GM18909 (cell line): Measurements from ENCODE around the gene EVI5.

ENCODE experiments used
- ATAC-seq: cut with Tn5 transposase; IDR thresholded peaks from one replicate; pipeline ENCODE4 v1.9.1; 2021; ENCODE audit warnings: mild to moderate bottlenecking; ENCODE audit not compliant: unreplicated experiment, poor library complexity

EVI5 gene

GRCh38 chr1:92488832-92489231 is 296.1 kb downstream of the EVI5 start:
- no peak for ATAC-seq

GRCh38 chr1:92488416-92488815 is 296.5 kb downstream of the EVI5 start:
- no peak for ATAC-seq

DNA sequence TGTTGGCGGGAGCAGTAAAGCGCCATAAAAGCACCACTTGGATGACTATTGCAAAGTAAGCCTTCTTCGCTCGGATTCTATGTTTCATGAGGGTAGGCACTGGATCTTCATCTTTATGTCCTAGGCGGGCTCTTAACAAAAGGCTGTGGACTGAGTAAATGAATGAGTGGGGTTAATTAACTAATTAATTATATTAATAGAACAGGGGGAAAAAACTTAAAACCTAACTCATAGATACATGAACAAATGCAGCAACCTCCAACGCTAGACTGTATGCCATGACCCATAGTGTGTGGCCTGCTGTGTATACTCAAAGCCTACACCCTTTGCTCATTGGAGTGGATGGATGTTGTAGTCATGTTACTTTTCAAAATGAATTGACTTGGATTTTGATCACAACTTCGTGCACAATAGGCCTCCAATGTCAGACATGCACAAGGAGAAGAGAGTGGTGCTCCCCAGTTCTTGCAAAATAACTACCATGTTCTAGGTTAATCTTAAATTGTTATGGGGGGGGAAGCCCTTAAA is 297.8 kb downstream of the EVI5 start:
- no peak for ATAC-seq

- ATAC-seq = peak; percentile 34
Observed at GRCh38 chr1:92486251-92487077, 298.4 kb downstream of the EVI5 start, which contains the start of gene GFI1. Gene GFI1, minus strand, starts transcription at chr1:92486925. Its CDS starts 3,438 bp downstream, at chr1:92483487.

DNA sequence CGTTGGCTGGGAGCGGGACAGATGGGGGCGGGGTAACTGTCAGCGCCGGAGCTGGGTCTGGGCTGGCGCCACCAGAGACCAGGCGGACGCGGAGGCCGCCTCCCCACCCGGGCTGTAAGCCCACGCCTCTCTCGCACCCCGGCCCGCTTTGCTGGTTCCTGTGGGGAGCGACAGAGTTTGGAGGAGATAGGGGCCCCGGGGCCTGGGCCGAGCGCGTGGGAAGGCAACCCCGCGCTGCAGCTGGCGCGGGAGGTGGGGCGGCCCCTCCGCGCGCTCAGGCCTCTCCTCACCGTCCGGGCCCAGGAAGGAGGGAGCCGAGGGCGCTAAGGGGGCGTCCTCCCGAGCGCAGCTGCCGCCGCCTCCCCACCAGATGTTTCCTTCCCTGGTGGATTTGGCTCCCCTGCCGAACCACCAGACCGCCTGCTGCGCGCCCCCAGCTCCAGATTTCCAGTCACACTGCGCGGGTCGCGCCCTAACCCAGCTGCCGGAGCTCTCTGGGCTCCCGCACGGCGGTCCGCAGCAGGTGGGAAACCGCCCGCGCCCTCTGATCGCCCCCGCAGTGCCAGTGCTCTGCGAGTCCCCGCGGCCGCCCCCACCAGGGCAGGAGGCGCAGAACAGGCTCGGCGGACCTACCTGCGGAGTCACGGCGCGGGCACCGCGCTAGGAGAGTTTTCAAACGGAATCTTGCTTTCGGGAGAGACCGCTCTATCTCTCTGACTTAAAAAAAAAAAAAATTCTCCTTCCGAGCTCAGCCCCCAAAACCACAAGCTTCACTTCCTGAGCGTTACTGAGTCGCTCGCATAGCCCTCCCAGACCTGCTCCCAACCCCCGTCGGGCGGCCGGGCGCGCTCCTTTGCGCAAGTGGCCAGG is 299.3 kb downstream of the EVI5 start:
- ATAC-seq = peak; percentile 58

DNA sequence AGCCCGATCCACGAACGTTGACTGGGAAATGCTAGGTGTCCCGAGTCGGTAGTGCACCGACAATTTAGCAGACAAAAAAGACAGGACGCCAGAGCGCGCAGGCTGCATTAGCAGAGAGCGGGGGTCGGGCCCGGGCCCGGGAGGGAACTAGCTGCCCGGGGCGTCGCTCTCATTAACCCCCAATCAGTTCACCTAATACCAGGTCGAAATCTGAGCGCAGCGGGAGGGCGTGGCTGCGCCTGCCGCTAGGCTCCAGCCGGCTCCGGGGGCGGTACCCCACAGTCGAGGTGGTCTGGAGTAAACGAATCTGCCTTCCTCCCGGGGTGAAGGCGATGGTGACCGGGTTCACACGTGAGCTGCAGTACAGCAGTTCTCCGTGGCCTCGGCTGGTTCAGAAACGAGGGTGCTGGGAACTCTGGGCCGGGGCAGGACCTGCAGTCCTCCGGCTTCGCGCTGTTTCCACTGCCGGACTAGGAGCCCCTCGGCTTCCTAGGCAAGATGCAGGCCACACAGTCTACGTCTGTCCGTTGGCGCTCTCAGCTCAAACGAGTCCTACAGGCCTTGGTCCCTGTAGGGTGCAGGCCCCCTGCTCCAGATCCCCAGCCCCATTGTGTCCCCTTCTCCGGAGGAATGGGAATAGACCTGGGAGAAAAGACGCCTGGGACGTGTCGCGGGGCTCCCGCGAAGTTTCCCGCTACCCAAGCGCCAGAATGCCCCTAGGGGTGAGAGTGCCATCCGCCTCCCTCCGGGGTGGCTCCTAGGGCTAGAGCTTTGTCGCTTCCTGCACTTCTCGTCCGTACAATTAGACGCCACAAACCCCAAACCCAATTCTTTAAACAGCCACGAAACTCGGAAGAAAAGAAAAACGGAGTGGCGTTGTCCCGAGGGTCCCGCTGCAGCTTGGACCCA is 300.2 kb downstream of the EVI5 start:
- peak; percentile 28 for ATAC-seq

DNA sequence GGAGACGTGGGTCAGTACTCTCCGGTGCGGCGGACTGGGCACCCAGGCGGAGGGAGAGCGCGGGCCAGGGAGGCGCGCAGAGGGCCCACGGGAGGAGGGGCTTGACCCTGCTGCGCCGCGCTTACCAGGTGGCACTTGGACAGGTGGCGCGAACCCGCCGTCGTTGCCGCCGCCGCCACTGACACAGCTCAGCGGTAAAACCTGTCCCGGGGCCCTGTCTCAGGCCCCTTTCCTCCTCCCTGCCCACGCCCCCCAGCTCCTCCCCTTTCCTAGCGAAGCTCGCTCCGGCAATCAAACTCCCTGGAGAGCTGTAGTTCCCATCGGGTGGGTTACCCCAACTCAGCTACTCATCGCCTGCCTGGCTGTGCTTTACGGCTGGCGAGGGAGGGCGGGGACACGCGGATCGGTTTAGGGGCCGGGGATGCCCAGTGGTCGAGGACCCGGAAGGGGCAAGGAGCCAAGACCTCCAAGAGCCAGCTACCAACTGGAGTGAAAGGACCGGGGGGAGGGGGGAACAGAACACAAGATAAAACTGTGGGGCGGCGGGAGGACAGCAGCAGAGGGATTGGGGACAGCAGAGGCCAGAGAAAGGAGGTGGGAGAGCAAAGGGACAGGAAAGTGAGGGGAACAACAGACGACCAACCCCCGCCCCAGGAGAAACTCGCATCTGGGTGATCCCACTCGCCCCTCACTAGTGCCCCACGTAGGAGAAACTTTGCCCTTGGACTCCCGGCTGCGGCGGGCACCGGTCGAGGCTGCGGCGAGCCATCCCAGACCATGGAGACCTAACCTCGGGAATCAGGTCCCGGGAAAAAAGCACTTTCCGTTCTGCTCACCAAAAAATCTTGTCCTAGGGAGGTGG is 301.1 kb downstream of the EVI5 start:
- no peak for ATAC-seq

- ATAC-seq = no peak
Observed at GRCh38 chr1:92482665-92483609, 302.0 kb downstream of the EVI5 start.

DNA sequence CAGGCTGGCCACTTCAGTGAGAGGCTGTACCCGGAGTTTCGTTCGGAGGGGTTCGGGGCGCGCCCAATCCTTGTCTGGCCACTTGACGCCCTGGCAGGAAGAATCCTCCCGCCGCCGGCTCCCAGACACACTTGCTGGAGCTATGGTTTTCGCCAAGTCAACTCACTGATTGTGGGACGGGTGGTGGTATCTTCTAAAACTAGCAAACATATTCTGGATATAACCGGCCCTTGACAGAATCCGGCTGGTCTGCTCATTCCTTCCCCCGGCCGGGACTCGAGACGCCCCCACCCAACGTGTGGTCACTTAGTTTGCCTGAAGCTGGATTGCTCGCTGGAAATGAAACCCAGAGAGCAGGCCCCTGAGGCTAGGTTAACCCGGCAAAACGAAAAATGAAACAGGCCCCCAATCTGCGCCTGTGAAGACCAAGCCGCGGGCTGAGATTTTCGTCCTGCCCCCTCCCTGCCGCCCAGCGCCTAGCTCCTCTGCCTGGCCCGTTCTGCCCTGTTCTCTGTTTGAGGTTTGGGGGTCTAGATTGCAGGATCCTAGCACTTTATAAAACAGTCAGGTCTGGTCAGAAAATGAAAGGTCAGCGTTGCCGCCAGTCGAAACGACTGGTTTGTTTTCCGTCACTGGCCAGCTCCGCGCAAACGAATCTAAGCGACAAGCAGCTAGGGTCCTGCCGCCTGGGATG is 302.8 kb downstream of the EVI5 start:
- ATAC-seq = no peak

GRCh38 chr1:92481599-92481925 is 303.3 kb downstream of the EVI5 start:
- ATAC-seq = no peak

DNA sequence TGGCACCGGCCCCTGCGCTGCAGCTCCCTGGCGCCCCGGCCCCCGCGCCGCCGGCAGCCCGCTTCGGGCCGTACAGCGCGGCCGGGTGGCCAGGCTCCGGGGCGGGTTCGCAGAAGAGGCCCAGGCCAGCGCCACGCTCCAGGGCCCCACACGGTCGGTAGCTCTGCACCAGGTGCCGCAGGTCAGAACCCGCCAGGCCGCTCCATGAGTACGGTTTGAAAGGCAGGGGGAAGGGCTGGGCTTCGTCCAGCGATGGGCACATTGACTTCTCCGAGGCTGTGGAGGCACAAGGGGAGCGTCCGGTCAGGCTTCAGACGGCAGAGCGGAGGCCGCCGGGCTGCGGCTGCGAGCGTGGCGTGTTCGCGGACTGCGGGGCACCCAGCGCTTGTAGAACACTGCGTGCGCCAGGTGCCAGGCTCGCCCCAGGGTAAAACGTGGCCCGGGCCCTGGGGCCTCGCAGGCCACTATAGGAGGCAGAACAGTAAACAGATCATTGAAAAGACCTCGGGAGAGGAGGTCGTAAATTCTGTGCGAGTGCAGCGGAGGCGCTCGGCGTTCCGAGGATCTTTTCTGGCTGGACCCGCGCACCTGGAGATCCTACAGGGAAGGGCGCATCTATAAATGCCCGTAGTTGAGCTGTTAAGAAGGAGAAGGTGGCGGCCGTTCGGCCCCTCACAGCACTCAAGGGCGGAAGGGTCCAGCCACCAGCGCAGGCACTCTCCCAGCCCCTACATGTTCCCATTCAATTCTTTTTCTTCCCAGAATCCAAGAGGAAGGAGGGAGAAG is 303.9 kb downstream of the EVI5 start:
- ATAC-seq = no peak

GRCh38 chr1:92480200-92480812 is 304.6 kb downstream of the EVI5 start:
- no peak for ATAC-seq

GRCh38 chr1:92479587-92479986 is 305.3 kb downstream of the EVI5 start:
- ATAC-seq = no peak

DNA sequence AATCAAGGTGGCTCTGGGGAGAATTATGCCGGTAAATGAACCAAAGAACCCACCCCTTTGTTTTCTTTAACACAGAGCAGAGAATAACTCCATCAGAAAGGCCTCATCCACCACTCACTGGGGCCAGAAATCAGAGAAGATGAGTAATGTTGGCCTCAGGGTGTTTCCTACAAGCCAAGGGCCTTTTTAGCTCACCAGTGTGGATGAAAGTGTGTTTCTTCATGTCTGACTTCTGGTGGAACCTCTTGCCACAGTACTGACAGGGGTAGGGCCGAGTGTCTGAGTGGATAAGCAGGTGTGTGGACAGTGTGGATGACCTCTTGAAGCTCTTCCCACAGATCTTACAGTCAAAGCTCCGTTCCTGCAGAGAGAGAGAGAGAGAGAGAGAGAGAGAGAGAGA is 306.5 kb downstream of the EVI5 start:
- no peak for ATAC-seq

GRCh38 chr1:92476071-92476631 is 308.8 kb downstream of the EVI5 start:
- ATAC-seq = peak; percentile 68

GRCh38 chr1:92475029-92475428 is 309.9 kb downstream of the EVI5 start:
- no peak for ATAC-seq
